Stimulated activated CD4-positive, alpha-beta T cell treated with anti-CD3 and anti-CD28 coated beads, Interleukin-1b, Interleukin-23, amount 100 ng/mL, for 4 hours (primary cell): ENCODE results near the gene MAP2K4.

Experiments
- DNase-seq, 2 donors: peaks; one replicate each; pipeline ENCODE4 v3.0.0-alpha.2; 2020; ENCODE audit warnings: low read depth in 2 of 2

The MAP2K4 gene

GRCh38 chr17:12037970-12038369, 17.3 kb downstream of the MAP2K4 start:
- DNase-seq: no peak

GRCh38 chr17:12040478-12040877, 19.8 kb downstream of the MAP2K4 start:
- no peak for DNase-seq

DNA sequence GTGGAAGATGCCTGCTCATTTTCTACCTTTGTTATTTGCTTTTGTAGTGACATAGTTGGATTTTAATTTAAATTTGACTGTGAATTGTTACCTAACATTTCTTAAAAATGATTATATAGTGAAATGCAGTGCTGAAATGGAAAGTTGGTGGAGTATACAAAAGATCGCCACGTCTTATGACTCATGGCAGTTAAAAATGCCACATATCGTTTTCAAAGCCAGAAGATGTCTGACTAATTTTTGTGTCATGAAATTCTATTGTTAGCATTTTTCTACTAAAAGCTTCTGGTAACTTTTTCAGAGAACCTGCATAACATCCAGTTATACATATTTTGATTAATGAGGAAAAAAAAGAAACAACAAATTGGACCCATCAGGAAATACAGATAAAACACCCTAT, 20.6 kb downstream of the MAP2K4 start:
- DNase-seq: no peak

- no peak for DNase-seq
These were observed 23.0 kb downstream of the MAP2K4 start for GRCh38 chr17:12043702-12044101.

GRCh38 chr17:12046786-12047185, 26.1 kb downstream of the MAP2K4 start:
- DNase-seq: no peak

GRCh38 chr17:12047681-12048376, 27.2 kb downstream of the MAP2K4 start:
- no peak for DNase-seq

DNA sequence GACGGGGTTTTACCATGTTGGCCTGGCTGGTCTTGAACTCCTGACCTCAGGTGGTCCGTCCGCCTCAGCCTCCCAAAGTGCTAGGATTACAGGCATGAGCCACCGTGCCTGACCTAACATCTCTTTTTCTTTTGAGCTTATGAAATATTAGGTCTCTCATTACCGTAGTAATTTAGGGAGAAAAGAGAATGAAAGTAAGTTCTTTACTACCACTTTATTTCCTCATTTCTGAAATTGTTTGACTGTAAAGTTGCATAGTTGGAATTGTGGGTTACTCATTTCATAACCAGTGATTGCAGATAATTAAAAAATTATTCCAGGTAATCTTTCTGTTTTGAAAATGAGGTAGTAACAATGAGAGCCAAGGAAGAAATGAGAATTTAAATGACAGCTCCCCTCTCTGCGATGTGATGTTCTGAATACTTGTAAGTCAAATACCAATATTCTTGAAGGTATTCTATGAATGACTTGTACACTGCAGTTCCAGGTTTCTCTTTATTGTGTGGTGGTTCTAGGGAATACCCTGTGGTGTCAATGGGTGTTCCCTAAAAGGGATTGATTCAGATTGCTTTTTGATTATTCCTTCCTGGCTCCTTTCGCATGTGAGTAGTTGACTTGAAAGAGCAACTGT, 28.3 kb downstream of the MAP2K4 start:
- DNase-seq: no peak

DNA sequence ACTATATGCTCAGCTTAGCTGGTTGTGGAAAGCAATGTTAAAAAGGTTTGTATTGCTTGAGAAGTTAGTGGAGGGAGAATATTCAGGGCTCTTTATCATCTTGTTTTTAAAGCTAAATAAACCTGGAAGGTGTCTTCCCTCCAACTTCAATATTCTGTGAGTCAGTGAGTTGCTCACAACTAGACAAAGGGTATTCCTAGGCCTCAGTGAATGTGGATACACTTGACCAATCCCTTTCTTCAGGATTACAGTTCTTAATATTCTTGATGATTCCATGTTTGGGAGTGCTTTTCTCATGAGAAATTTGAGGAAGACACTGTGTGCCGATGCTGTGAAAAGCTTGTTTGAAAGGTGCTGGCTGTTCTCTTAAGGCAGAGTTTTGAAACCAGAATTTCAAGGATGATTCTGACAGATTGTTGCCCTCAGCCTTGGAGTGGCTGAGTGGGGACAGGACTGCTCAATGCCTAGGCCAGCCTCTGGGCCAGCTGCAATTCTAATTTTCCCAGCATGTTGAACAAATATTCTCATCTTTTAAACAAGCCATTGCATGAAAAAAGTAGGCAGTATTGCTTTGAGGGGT, 30.1 kb downstream of the MAP2K4 start:
- no peak for DNase-seq

- DNase-seq: no peak
These were observed 32.9 kb downstream of the MAP2K4 start for GRCh38 chr17:12053552-12053951.

- DNase-seq: no peak
These were observed 35.2 kb downstream of the MAP2K4 start for GRCh38 chr17:12055889-12056288.

DNA sequence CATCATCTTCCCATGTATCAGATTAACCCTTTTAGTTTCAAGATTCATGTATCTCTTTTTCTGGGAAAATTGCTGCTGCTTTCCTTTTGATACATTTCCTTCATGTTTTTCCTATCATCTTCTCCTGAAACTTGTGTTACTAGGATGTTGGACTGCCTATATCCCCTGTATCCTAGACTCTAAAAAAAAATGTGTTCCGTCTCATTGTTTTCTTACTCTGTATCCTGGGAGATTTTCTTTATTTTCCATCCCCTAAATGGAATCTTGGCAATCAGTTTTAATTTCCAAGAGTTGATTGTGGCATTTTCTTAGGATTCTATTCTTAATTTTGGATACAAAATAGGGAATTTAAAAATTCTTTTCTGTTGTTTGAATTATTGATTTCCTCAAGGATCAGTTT, 36.8 kb downstream of the MAP2K4 start:
- DNase-seq: no peak

GRCh38 chr17:12058535-12058934, 37.9 kb downstream of the MAP2K4 start:
- no peak for DNase-seq

GRCh38 chr17:12062249-12062648, 41.6 kb downstream of the MAP2K4 start:
- DNase-seq: no peak

DNA sequence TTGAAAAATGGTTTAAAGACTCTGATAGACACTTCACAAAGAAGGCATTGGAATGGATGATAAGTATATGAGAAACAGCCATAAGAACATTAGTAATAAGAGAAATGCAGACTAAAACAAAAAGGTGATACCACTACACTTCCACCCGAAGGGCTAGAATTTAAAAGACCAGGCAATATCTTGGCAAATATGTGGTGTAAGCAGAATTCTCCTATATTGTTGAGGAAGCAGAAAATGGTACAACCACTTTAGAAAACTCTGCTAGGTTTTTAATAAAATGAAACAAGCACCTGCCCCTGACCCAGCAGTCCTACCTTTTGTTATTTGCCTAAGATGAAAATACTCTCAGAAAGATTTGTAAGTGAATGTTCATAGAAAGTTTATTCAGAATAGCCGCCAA, 43.7 kb downstream of the MAP2K4 start:
- DNase-seq: no peak

DNA sequence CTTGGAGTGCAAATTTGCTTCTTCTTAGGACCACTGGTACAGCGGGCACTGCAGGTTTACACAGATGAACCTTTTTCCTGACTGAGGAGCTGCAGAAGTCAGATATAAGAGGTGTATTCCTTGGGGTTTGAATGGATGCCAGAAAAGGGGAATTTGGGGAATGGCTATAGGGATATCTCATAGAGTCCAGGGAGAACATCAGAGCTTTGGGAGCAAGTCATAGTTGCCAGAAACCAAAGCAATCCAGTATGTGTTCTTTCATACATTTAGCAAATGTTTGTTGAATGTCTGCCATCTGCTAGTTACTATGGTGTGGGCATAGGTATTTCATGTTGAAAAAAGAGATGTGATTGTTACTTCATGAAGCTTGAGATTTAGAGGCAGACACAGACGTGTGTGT, 46.8 kb downstream of the MAP2K4 start:
- no peak for DNase-seq

- no peak for DNase-seq
These were observed 48.3 kb downstream of the MAP2K4 start for GRCh38 chr17:12068946-12069345.

- no peak for DNase-seq
These were observed 49.9 kb downstream of the MAP2K4 start for GRCh38 chr17:12070561-12070960.

DNA sequence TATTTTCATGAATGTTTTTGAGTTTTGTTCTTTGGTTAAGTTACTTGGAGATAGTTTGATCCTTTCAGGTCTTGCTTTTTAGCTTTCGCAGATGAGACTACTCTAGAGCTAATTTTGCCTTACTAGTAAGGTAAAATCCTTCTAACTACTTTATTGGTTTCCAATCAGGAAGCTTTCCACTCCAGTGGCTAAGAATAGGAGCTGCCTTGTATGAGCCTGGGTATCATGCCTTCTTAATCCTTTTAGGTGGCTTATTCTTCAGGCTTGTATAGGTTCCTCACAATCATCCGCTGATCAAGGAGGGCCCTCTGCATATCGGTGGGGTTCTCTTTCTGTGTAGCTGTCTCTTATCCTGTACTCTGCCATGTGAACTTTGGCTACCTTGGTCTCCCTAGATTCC, 53.7 kb downstream of the MAP2K4 start:
- no peak for DNase-seq

- DNase-seq: no peak
These were observed 57.1 kb downstream of the MAP2K4 start for GRCh38 chr17:12077773-12078172.

DNA sequence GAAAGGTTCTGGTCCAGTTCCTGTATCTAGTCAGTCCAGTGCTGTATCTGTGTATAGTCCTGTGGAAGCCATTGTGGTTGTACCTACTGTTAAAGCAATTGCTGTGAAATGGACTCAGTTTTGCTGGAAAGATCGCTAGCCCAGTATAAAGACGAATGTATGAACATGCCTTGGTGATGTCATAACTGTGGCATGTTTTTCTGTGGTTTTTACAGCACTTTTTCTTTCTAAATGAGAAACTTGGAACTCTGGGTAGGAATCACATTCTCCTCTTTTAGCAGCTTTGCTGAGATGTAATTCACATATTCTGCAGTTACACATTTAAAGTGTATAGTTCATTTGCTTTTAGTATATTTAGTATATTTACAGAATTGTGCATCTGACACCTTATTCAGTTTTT, 58.1 kb downstream of the MAP2K4 start:
- no peak for DNase-seq

- no peak for DNase-seq
These were observed 61.0 kb downstream of the MAP2K4 start for GRCh38 chr17:12081720-12082119.

DNA sequence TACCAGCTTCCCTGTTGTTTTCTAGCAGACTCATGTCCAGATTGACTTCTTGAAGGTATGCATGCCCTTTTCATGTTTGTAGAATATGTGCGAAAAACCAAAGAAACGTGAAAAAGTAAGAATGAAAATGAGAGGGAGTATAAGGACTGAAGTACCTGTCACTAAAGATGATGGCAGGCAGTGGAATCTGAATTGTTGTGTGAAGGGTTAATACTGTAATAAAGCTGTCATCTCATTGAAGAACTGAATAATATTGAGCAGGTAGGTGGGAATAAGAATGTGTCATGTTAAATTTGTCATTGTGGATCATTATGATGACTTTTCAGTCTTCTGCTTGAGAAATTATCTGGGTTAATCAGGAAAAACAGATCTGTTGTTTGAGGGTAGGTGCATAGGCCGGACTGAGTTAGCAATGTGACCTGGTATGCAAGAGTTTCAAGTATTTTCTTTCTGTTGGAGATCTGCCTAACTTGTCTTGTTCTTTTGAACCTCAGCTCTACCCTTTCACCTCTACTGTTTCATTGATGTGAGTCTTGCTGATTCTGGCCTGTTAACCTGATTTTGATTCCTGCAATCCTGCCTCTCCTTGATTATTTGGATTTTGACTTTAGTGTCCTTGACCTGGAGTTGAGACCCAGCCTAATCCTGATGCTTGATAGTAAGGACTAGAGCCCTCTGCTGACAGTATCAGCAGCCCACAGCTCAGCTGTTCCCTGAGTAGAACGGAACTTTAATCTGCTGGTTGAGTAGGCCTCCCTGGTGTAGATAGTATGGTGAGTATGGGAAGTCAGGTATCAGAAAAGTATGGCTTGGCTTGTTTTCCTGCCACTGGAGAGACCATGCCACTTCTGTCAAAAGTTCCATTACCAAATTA, 64.6 kb downstream of the MAP2K4 start:
- no peak for DNase-seq
